Prostate gland (tissue), 2 donors: Measurements from ENCODE around the gene ZNF169.
"Not testable (repeated sequence)": the region's sequence is repeated elsewhere in the genome, so short reads cannot be mapped to it uniquely, and the experiment has no call there.

Source experiments
- CTCF ChIP-seq, 4 experiments: fragments of 200-600 bp in 2 of 4; fragments of 450-650 bp in 2 of 4; sonication (generic) in 2 of 4; IDR thresholded peaks; 1 replicate in 3 of 4; 2 replicates in 1 of 4; pipeline ENCODE4 v1.5.1; 2016 to 2019; ENCODE audit warnings: antibody characterized with exemption in 4 of 4, mild to moderate bottlenecking in 2 of 4, moderate library complexity in 2 of 4
- POLR2A ChIP-seq: fragments of 450-650 bp; IDR thresholded peaks from one replicate; pipeline ENCODE4 v1.6.1; 2016; ENCODE audit warnings: antibody characterized with exemption, mild to moderate bottlenecking
- POLR2AphosphoS5 ChIP-seq: sonication (generic); formaldehyde crosslinking; IDR thresholded peaks from one replicate; pipeline ENCODE4 v1.6.1; 2017; ENCODE audit warnings: antibody characterized with exemption

DNA sequence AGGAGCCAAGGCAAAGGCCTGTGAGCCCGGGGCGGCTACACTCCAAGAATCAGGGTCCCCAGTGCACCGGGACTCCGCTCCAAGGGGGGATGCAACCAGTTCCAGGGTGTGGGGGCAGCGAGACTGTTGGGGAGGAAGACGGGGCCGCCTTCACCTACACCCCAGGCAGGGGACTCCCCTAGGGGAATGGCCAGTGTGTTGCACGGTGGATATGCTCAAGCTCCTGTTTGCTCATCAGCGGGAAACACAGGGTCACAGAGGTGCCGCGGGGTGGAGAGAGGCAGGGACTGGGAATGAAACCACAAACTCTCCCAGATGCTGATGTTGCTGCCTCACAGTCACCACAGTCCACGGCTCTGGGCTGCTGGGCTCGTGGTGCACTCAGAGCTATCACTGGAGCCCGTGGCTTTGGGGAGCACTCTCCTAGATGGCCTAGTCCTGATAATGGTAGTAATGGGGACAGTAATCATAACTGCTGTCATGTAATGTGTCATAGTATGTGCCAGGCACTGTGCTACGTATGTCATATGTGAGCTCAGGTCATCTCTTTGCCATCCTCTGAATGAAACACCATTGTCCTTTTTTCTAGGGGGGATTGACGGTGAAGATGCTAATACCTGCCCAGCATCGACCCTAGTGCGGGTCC is 64.2 kb downstream of the ZNF169 start:
- TF ChIP-seq CTCF (IDR thresholded peaks at IDR 0.05); POLR2A; POLR2AphosphoS5: not testable (repeated sequence)
